HG03175 (cell line): ENCODE results near the gene RFC5.

Experiments used
- ATAC-seq: cut with Tn5 transposase; IDR thresholded peaks from one replicate; pipeline ENCODE4 v1.9.1; 2021; ENCODE audit warnings: mild to moderate bottlenecking, moderate library complexity; ENCODE audit not compliant: unreplicated experiment

Gene RFC5

DNA sequence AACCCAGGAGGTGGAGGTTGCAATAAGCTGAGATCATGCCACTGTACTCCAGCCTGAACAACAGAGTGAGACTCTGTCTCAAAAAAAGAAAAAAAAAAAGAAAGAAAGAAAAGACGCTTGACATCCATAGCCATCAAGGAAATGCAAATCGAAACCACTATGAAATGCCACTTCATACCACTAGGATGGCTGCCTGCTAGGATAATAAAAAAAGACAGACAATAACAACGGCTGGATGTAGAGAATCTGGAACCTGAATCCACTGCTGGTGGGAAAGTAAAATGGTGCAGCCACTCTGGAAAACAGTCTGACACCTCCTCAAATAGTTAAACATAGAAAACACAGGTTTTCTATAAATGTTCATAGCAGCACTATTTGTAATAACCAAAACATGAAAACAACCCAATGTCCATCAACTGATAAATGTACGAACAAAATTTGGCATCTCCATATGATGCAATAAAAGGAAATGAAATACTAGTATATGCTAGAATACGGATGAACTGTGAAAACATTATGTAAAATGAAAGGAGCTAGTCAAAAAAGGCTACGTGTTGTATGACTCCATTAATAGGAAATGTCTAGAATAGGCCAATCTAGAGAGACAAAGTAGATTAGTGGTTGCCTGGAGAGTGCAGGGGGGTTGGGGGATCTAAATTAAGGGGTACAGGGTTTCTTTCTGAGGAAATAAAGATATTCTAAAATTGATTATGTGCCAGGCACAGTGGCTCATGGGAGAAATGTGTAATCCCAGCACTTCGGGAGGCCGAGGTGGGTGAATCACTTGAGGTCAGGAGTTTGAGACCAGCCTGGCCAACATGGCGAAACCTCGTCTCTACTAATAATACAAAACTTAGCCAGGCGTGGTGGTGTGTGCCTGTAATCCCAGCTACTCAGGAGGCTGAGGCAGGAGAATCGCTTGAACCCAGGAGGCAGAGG lies 34.7 kb downstream of the RFC5 start:
- ATAC-seq = no peak

DNA sequence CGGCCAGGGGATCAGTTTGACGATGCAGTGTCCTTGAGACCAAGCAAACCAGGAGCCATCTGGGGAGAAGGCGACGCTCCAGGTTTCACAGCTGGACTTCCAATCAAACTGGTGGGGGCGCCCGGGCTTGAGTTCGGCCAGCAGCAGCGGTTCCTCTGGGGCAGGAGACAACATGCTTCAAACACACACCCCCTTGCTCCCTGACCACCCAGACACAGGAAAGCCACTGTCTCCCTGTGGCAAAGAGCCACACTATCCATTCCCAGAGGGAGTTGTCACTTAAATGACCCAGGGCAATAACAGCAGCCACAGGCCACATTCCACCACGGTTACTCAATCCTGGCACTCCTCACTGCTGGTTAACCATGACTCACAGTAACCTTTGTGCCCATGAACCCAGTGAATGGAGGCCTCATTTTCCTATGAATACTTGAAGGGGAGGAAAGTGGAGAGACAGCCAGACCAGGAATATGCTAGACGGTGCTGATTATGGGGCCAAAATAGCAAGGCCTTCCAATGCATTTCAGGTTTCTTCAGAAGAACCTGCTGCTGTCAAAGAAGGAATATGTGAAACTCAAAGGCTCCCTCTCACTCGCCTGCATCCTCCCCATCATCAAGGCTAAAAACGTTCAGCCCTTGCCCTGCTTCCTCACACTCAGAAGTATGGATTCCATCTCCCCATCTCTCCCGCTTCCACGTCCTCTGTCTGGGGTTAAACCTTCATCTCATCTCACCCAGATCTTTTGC lies 36.0 kb downstream of the RFC5 start:
- no peak for ATAC-seq

DNA sequence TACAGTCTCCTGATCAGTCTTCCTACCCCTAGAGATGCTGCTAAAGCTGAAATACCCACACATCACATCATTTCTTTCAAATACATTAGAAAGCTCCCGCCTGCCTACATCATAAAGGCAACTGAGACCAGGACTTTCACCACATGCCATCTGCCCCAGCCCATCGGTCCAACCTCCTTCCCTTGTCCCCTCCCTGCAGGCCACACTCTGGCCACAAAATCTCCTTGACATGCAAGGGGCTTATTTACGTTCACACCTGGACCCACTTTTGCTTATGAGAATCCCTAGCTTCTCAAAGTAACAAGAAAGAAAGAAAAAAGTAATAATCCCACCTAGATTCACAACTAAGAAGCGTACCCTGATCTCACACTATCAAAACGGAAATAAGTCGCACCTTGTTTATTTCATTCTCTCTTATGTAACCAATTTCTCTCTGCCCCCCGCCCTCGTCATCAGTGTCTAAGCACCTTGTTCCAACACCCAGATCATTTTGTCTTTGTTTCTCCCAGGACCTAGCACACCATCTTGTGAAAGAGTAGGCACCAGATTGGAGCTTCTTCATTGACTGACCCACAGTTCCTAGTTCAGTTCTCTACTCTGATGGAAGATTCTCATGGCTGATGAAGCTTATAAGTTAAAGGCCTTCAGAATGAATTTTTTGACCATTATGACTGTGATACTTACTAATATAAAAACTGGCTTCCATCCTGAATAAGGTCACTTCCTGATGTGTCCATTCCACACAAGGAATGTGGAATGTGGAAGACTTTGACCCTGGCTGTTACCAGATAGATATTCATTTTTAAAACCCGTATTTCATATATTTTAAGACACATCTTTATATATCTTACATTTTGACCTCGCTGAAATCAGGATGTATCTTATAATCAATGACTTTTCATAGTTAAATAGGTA lies 36.8 kb downstream of the RFC5 start:
- no peak for ATAC-seq

DNA sequence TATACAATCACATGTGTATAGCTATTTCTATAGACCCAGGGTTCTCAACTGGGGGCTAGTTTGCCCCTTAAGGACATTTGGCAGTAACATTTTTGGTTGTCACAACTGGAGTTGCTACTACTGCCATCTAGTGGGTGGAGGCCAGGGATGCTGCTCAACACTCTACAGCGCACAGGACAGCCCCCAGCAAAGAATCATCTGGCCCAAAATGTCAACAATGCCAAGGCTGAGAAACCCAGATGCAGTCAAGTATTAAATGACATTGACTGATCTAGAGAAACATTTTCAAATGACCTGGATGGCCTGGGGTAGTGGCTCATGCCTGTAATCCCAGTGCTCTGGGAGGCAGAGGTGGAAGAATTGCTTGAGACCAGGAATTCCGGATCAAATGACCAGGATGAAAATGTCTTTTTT lies 38.6 kb downstream of the RFC5 start:
- ATAC-seq = peak; percentile 87

DNA sequence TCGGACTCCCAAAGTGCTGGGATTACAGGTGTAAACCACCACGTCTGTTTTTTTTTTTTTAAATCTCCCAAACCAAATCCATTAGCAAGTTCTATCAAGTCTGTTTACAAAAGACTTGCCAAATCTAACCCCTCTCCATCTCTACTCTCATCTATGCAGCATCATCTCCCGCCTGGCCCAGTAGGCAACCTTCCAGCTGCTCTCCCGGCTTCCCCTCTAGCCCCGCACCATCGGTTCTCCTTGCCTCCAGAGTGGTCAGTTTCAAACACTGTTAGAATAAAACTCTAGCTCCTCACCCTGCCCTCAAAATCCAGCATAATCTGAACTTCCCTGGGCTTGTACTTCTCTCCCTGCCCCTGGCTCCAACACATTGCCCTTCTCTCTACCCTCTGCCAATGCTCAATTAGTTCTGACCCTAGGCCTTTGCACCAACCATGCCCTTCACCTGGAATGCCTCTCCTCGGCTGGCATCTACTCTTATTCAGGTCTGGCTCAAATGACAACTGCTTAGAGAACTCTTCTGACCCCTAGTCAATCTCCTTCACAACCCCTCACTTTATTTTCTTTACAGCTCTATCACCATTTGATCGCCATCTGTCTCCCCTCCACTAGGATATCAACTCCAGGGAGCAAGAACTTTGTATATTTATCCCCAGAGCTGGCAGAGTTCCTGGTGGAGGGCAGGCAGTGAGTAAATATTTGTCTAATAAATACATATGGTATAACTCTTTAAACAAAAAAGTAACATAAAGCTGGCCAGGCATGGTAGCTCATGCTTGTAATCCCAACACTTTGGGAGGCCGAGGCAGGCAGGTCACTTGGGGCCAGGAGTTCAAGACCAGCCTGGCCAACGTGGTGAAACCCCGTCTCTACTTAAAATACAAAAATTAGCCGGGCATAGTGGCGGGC lies 39.6 kb downstream of the RFC5 start:
- ATAC-seq = no peak

DNA sequence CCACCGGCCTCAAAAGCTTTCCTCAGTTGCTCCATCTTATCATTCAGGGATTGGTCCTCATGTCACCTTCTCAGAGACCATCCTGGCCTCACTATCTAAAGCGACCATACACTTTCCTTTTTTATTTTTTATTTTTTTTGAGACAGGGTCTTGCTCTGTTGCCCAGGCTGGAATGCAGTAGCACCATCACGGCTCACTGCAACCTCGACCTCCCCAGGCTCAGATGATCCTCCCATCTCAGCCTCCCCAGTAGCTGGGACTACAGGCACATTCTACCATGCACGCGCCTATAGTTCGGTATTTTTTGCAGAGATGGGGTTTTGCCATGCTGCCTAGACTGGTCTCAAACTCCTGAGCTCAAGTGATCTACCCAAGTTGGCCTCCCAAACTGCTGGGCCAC lies 41.7 kb downstream of the RFC5 start:
- ATAC-seq = no peak

DNA sequence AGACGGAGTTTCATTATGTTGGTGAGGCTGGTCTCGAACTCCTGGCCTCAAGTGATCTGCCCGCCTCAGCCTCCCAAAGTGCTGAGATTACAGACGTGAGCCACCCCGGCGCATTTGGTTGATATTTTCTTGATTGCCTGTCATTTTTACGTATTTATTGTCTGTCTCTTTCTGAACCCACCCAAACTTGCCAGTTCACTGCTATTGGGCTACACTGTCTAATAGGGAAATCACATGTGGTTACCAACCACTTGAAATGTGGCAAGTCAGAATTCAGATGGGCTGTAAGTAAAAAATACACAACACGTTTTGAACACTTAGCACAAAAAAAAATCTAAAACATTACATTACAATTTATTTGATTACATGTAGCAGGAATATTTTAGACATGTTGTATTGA lies 42.4 kb downstream of the RFC5 start:
- ATAC-seq = no peak

DNA sequence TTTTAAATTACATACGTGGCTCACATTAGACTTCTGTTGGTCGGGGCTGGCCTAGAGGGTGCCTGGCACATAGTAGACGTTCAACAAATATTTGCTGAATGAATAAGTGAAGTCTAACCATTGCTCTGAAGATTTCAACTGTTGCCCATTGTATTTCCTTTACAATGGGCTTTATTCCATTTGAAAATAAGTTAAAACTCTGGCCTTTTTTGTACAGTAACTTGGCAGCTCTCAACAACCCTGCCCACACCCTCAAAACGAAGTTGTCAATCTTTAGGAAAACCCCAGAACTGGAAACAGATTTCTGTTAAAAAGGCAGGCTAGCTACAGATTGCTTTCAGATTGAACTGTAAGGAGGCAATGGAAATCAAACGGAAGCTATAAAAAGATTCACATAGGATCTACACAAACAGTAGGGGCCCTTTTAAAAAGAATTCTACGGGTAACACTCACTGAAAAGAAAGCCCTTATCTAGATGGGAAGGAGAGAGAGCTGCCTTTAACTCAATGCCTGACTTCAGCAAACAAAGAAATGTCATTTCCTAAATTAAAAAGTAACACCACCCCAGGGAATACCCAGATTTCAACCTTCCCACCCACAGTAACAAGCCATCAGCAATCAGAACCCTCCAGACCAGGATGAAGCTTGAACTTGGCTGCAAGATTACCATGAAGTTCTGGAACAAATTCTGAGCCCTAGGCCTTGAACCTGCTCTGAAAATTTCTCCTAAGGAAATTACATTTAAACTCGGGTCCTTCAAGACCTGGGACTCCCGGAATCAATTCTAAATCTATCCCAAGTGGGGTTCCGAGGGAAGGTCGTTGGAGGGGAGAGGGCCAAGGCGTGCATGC lies 43.1 kb downstream of the RFC5 start:
- no peak for ATAC-seq

DNA sequence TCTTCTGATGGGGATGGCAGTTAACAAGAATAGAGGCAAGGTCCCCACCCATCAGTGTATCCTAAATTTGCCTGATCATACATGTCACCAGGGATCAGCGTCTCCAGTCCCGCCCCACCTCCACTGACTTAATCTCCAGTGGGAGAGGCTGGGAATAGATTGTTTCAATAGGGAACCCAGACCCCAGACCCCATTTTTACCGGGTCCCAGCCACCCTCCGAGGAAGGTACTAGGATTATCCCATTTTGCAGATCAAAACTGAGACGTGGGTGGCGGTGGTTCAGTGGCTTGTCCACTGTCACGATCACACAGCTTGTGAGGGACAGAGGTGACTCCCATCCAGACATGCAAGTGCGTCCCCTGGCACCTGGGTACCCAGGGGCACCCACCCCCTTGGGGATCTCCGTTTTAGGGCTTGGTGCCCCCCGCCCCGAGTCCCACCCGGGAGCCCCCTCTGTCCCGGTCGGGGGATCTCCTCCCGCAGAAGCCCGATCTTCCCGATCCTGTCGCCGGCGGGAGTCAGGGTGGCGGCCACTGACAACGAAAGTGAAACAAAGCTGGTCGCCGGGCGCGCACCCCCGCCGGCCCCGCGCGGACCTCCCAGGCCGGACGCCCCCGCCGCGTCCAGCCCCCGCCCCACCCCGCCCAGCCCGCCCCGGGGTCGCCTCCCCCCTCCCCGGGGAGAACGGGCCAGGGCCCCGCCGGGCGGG lies 44.0 kb downstream of the RFC5 start:
- peak; percentile 46 for ATAC-seq

DNA sequence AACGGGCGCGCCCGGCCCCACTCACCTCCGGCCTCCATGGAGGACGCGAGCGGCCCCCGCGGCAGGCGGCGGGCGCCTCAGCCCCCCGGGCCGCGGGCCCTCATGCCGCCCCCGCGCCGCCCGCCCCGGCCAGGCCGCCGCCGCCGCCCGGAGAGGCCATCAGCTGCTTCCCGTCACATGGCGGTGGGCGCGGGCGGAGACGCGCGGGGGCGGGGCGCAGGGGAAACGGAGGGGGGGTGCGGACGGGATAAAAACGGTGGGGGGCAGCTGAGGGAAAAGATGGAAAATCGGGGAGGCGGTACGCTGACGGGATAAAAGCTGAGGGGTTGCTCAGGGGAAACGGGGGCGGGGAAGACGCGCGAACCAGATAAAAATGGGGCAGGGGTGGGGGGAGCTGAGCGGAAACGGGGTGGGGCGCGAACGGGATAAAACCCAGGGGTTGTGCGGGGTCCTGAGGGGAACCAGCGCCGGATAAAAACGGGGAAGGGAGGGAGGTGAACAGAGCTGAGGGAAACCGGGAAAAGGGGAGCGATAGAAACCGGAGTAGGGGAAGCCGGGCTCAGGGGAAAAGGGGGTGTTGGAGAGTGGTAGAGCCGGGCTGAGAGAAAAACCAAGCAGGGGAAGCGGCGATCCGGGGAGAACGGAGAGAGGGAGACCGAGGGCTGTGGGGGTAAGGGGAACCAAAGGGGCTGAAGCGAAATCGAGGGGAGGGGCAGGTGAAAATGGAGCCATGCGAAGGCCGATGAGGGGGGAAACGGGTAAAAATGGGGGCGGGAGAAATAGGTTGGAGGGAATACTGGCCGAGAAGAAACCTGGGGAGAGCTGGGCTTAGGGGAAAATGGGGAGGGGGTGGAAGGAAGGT lies 44.7 kb downstream of the RFC5 start, which contains the start of gene WSB2:
Gene WSB2, minus strand, starts transcription at position 169 of the 862 bp plus-strand sequence. Its CDS starts 131 bp downstream, at position 38.
- ATAC-seq = peak; percentile 49

DNA sequence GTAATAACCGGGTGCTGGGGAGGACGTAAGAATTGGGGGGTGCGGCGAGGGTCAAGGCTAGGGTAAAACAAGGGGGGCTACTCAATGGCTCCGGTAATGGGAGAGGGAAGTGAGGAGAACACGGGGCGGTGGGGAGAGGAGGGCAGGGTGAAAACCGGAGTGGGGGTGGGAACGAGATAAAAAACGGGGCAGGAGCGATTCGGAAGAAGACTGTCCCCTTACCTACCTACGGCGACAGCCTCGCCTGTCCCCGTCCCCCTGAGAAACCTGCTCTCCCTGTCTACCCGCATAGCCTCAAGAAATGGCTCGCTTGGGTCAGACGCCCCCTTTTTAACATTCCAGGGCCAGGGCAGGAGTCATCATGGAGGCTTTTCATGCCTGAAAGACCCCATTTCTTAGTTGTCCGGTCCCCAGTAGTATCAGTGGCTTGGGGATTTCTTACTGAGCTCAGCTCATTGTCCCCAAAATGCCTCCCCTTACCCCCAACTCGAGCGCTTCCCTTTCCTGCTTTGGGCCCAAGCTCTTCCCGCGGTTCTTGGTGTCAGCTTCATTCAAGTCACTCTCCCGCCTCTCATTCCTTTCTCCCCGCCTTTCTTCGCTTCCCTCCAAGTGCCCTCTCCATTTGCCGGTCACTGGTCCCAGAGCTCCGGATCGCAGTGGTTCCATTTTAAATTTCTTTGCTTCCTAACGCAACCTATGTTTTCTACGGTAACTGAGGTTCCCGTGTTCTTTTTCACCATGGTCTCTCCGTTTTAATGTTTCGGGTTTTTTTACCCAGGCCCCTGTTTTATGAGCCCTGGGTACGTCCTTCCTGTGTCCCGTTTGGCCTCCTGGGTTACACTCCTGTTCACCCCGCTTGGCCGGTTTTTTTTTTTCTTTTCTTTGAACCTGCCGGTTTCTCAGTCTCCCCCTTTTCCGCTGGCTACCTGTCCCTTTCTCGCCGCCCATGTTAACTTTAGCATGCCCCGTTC lies 45.7 kb downstream of the RFC5 start:
- ATAC-seq = no peak

DNA sequence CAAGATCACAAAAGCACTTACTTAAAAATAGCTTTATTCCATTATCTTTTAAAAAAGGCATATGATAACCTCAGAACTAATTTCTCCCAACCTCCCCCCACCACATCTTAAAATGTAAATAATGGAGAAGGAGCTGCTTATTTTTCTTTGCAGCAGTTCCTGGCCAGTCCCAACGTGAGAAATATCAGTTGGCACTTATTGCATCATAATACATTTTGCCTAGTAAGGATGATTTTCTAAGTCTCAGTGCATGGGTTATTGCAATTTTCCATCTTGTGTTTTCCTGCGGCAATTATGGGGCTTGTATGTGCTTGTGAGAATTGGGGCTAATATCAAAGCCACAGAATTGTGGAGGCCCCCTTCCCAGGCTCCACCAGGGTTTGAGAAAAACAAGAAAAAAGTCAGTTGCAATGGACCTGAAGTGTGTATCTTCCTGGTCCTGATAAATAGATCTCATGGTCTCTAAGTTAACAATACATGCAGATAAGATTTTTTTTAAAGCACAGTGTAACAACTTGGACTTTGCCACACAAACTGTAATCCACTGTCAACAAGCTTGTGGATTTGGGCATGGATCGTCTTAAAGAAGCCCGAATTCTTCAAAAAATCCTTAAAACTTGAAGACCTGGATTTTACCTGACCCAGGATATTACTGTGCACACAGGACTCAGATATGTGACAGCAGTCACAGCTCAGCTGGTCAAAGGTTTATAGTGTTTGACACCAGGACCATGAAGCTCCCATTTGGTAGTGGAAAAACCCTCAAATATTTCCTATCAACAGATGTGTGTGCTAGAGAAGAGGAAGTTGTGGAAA lies 47.3 kb downstream of the RFC5 start:
- no peak for ATAC-seq

DNA sequence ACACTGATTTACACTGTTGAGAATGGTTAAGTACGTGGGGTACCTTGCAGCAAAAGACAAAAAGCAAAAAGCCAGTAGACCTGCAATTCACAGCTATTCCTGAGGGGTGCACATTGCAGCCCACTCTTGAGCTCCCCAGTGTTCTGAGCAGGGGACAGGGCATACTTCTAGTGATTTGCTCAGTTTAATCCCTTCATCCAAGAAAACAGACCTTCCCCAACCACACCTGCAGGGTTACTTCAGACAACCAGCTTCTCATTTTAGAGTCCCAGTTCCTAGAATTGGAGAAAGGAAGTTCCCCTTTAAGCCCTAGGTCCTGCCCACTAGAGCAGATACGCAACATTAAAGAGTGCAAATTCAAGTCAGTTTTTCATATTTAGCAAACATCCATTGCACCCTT lies 48.1 kb downstream of the RFC5 start:
- peak; percentile 49 for ATAC-seq

DNA sequence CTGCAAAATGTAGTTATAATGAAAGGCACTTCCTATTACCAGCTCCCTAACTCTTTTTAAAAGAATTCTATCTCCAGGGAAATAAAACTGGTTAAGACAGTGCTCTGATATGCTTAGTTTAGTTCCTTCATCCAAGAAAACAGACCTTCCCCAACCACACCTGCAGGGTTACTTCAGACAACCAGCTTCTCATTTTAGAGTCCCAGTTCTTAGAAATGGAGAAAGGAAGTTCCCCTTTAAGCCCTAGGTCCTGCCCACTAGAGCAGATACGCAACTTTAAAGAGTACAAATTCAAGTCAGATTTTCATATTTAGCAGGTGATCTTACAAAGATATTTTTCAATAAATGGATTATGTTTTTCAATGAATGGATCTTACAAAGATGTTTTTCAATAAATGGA lies 48.9 kb downstream of the RFC5 start:
- ATAC-seq = no peak

DNA sequence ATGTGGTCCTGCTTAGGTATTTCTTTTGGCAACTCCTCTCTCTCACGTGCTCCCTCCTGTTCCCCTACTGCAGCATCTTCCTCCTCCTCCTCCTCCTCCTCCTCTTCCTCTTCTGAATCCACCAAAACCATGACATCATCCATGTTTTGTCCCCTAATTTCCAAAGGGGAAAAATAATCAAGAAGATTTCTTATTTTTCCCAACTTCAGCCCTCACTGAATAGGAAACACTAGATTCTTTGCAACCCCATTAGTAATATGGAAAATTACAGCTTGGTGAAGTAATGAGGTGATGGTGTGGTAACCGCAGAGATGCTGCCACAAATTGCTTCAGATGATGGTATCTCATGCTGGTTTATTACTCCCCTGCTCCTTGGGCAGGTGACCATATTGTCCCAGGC lies 51.9 kb downstream of the RFC5 start:
- ATAC-seq = no peak
